Activated effector memory CD4-positive, alpha-beta T cell treated with anti-CD3 and anti-CD28 coated beads, Interleukin-2, amount 50 U/mL, for 16 hours (primary cell): Measurements from ENCODE around the gene CCL11.

ENCODE experiments used
- DNase-seq: peaks from one replicate; pipeline ENCODE4 v3.0.0-alpha.2; 2020

Gene CCL11

GRCh38 chr17:34257986-34258326 lies 27.6 kb upstream of the CCL11 start:
- no peak for DNase-seq

GRCh38 chr17:34259146-34259545 lies 26.4 kb upstream of the CCL11 start:
- no peak for DNase-seq

GRCh38 chr17:34260861-34261260 lies 24.7 kb upstream of the CCL11 start:
- no peak for DNase-seq

DNA sequence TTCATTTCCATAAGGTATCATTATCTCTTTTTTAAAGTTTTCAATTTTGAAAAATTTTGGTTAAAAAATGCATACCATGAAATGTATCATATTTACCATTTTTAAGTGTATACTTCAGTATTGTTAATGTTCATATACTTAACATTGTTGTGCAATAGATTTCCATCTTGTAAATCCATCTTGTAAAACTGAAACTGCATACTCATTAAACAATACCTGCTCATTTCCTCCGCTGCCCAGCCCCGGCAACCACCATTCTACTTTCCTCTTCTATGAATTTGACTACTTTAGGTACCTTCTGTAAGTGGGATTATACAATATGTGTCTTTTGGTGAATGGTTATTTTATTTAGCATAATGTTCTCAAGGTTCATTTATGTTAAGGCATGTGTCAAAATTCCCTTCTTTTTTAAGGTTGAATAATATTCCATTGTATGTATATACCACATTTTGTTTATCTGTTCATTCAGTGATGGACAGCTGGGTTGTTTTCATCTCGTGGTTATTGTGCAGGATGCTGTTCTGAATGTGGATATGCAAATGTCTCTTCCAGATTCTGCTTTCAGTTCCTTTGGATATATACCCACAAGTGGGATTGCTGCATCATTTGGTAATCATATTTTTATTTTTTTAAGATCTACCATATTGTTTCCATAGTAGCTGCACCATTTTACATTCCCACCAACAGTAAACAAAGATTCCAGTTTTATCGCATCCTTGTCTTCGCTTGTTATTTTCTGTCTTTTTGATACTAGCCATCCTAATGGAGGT lies 23.8 kb upstream of the CCL11 start:
- DNase-seq, result no peak

DNA sequence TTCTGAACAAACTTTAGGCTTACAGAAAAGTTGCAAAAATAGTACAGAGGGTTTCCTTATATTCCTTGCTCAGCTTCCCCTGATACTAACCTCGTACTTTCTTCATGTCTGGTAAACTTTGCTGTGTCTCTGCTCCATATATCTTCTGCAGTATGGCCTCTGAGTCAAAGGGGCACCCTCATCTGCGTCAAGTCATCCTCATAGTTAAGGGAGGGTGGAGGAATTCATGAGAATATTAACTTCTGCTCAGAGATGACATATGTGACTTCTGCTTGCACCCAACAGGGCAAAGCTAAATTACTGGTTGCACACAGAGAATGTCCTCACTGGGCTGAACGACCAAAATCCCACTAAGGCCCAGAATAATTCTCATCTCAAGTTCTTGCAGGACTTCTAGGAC lies 19.8 kb upstream of the CCL11 start:
- DNase-seq, result no peak

- no peak for DNase-seq
Measured at GRCh38 chr17:34269969-34270368, 15.6 kb upstream of the CCL11 start, which contains the start of gene CCL7. Gene CCL7, plus strand, starts transcription at chr17:34270221. Its CDS starts 70 bp downstream, at chr17:34270291.

DNA sequence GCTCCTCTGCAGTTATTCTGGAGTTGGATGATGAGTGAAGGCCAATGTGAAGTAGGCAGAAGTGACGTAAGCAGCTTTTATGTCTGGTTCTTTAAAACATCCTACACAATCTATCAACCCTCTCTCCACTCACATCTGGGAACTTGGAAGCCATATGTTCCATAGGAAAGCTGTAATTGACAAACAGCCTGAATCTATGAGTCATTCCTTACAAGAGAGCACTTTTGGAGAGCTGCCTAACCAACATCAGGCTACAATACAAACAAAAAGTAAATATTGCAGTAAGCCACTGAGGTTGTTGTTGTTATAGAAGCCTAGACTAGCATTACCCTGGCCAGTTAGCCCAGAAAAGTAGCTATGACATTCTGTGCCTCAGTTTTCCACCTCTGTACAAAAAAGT lies 9.7 kb upstream of the CCL11 start:
- DNase-seq, result no peak

GRCh38 chr17:34276826-34277225 lies 8.7 kb upstream of the CCL11 start:
- no peak for DNase-seq

DNA sequence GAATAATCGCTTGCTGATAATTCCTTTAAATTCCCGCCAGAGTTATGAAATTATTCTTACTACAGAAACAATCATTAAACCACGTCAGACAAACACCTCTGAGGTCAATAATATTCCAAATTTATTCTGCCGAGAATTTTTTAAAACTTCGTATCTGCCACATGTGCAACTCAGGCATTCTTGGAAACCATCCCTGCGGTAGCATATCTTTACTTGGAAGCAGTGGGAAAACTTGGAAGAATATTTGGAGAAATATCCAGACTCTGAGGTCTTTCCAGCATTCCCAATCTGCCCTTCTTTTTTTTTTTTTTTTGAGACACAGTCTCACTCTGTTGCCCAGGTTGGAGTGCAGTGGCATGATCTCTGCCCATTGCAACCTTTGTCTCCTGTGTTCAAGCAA lies 2.0 kb upstream of the CCL11 start:
- DNase-seq, result no peak

- no peak for DNase-seq
Measured at GRCh38 chr17:34287875-34288274, 2.3 kb downstream of the CCL11 start.

DNA sequence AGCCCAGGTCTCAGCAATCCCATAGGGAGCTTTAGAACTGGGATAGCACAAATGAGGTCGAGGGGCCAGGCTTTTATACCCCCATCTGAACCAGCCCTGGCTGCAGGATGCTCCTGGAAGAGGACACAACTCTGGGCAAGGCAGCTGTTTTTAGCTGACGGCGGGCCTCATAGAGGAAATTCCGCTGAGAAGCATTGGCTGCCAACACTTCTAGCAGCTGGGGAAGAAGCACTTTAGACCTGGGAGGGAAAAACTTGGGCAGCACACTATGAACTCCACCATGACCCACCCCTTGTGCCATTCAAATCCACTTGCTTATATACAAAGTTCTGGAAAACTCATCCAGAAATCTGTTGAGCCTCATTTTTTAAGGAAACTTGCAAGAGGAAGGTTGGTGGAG lies 5.0 kb downstream of the CCL11 start:
- DNase-seq, result no peak

DNA sequence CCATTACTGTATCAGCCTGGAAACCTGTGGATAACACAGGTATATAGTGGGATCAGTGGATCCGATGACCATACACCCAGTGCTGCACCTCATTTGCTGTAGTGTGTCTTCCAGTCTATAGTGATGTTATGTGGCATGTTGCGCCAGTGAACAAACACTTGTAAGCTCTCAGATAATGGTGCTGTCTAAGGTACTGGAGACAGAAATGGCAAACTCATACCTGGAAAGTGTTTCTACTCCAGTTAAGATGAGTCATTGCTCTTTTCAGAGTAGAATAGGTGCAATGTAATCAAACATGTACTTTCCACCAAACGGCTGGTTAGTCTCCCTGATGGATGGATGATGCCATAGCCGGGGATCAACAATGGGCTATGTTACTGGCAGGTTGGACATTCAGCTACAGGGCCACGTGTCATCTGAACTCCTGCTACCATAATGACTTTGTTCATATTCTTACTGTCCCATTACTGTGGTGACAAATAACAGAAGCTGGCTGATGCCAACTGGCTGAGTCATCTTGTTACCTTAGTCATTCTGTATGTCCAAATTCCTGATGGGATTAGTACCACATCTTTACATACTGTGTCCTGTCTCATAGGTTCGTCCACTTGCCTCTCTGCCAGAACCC lies 6.3 kb downstream of the CCL11 start:
- no peak for DNase-seq

DNA sequence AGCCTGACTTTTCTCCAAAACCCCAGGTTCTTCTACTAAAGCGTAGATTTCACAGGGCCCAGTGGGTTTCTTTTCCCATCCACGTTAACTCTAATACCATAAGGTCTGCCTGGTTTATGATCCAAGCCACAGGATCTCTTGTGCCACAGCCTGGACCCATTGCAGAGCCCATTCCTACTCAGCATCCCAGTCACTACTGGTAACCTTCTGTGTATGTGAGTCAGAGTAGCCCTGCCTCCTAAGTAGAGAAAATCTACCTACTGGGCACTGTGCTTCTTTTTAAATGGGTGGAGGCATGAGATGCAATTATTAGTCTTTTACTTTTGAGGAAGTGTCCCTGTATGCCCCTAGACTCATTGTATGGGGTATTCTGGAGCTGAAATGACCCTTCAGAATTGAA lies 13.5 kb downstream of the CCL11 start:
- DNase-seq, result no peak

- no peak for DNase-seq
Measured at GRCh38 chr17:34299956-34300577, 14.5 kb downstream of the CCL11 start.

- DNase-seq, result no peak
Measured at GRCh38 chr17:34300652-34301370, 15.3 kb downstream of the CCL11 start.

GRCh38 chr17:34301986-34302385 lies 16.4 kb downstream of the CCL11 start:
- no peak for DNase-seq

DNA sequence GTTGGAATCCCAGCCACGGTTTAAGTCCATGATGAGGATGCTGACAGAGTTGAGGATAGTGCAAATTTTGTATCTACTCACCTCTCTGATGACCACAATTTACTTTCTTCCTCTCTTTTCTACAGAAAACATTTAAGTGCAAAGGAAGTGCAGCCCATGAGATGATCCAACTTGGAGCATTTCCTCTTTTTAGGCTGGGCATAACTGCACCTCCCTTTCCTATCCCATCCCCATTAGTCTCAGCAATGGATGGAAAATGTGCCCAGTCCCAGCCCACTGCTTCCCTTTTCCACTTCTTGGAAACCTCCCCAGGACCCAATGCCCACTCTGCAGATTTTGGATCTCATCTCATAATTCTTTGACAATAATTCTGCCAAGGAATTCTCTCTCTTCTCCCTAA lies 17.1 kb downstream of the CCL11 start:
- no peak for DNase-seq

DNA sequence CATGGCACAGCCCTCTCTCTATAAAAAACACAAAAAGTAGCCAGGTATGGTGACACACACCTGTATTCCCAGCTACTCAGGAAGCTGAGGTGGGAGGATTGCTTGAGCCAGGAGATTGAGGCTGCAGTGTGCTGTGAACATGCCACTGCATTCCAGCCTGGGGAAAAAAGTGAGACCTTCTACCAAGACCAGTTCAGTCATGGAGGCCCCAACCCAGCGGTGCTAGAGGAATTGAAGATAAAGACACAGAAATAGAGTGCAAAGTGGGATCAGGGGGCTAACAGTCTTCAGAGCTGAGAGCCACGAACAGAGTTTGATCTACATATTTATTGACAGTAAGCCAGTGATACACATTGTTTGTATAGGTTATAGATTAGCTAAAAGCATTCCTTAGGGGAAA lies 18.1 kb downstream of the CCL11 start:
- no peak for DNase-seq

GRCh38 chr17:34305061-34305460 lies 19.5 kb downstream of the CCL11 start:
- no peak for DNase-seq

DNA sequence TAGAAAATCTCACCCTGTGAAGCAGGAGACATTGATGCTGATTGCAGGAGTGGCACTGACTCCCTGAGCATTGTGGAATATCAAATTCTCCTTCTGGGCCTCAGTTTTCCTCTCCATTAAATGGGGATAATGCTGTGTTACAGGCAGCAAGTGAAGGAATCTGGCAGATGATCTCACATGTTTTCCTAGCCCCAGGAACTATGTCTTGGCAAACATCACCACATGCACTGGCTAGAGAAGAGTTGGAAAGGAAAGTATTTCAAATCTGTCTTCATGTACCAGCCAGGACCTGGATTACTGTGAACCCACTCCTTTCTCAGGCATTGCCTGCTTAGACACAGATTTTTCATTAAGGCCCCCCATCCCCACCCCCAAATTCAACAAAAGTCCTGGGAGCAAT lies 20.1 kb downstream of the CCL11 start:
- DNase-seq, result no peak

GRCh38 chr17:34306466-34306865 lies 20.9 kb downstream of the CCL11 start:
- DNase-seq, result no peak

- DNase-seq, result no peak
Measured at GRCh38 chr17:34307110-34307509, 21.6 kb downstream of the CCL11 start.

- DNase-seq, result no peak
Measured at GRCh38 chr17:34308371-34308770, 22.8 kb downstream of the CCL11 start.

DNA sequence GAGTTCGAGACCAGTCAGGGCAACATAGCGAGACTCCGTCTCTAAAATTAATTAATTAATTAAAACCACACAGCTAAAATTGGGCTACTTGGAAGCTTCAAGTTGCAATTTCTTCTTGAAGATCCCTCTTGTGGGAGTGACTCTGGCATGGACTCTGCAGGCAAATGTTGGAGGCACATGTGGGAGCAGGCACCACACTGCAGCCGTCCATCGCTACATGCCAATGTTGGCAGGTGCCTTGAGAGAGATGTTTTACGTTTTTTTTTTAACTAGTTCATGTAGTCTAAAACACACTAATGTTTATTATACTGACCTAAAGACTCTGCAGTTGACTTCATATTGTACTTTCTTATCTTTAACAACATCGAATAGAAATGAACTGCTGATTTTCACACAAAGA lies 25.7 kb downstream of the CCL11 start:
- DNase-seq, result no peak
